A204.1 (cell line): ENCODE data around the gene PAIP2.
"Not testable (repeated sequence)": the region's sequence is repeated elsewhere in the genome, so short reads cannot be mapped to it uniquely, and the experiment has no call there.

ENCODE experiments used
- FAIRE-seq: peaks from 2 replicates; lab custom pipeline; 2012; peaks lifted over from hg19 to GRCh38; lab: Jason Lieb, UNC

Gene PAIP2

GRCh38 chr5:139392678-139393496 lies 51.2 kb downstream of the PAIP2 start:
- no peak for FAIRE-seq

- FAIRE-seq = no peak
Observed at GRCh38 chr5:139393497-139394122, 52.0 kb downstream of the PAIP2 start.

DNA sequence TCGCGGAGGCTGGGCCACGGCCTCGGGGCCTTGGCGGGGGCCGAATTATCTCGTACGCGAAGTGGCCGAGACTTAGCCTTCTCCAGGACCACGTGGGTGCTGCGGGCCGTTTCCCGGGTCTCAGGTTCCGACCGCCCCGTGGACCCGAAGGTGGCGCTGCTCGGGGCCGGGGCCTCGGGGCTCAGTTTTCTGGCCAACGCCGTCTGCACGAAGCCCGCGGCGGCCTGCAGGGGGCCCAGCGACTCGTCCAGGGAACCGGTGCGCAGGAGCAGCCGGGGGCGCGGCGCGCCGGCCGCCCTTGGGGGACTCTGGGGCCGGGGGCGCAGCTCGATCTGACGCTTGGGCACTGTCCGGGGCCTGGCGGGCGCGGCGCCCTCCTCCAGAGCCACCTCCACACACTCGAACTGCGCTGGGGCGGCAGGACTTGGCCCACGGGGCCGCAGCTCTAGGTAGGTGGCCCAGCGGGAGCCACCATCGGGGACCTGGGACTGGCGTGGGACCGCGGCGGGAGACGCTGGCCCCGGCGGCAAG lies 52.5 kb downstream of the PAIP2 start:
- no peak for FAIRE-seq

DNA sequence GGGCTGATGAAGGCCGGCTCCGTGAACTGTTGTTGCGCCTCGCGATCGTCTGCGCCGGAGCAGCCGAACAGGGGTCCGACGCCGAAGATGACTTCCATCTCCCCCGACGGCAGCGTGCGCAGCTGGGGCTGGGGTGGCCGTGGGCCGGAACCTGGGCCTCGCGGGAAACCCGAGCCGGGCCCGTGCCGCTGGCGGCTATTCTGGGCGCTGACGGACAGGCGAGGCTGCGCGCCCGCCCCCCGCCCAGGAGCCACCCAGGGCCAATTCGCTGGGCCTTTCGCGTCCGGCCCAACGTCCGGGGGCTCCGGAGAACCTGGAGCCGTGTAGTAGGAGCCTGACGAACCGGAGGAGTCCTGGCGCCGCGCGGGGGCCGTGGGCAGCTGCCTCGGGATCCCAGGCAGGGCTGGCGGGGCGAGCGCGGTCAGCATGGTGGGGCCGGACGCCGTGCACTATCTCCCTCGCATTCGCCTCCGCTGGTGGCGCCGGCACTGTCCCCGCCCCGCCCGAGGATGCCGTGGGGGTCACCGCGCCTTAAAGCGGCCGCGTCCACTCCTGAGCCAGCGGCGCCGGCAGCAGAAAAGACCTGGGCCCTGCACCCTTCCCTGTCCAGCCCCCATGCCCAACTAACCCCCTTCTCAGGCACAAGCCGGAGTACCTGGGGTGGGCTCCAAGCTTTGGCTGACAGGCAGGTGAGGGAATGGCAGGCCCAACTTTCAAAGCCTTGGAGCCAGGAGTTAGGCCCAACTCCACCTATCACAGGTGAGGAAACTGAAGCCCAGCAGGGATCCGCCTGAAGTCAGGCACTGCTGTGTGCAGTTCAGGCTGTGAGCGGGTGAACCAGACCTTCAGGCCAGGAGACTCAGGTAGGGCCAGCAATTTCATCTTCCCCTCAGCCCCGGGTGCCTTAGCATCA lies 53.3 kb downstream of the PAIP2 start, which contains the start of gene PROB1:
PROB1 (minus strand) TSS at position 451 of the 913 bp plus-strand sequence; CDS start at position 428, 23 bp downstream.
- no peak for FAIRE-seq

DNA sequence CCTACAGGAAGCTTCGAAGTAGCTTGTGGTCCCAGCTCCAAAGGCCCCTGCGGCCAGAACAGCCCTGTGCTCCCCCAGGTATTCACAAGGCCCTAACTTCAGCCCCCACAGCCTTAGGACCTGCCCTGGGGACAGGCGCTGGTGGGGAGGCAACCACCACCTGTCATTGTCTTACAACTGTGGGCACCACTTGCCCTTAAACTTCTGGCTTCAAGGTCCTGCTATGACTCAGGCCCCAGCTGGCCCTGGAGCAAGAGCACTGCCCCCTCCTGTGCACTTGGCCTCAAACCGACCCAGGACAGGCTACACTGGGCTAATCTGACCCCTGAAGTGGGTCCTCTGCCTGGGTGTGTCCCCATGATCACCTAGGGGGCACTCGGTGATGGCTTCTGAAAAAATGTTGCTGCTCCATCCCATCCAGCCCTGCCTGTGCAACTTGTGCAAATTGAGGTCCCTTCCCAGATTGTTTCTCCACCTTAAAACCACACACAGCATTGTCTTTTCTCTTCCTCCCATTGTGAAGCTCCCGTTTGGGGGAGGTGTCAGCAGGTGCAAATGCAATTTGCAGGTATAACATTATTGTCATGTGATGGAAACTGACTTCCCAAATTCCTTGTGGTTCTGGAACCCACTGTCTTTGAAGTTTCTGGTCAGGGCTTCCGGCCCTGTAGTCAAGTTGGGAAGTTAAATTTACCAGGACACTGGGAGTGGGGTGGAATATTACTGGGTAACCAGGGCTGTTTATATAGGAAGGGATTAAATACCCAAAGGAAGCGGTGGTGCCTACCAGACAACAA lies 54.4 kb downstream of the PAIP2 start:
- FAIRE-seq = no peak

DNA sequence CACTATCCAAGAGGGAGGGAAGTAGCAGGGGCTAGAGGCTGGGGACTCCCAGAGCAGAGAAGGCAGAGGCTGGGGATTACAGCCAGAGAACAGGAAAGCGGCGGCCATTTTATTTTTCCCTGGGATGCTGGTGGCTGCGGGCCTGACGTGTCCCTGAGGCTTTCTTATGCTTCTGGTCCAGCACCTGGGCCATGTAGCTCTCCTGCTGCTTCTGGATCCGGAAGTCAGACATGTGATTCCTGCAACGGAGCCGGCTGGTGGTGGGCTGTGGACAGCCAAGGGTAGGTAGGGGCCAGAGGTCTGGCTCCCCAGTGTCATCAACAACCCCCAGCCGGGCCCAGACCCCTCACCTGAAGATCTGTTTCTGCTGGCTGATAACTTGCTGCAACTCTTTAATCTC lies 55.0 kb downstream of the PAIP2 start:
- FAIRE-seq = no peak

- FAIRE-seq = no peak
Observed at GRCh38 chr5:139397921-139398320, 56.3 kb downstream of the PAIP2 start.

GRCh38 chr5:139399501-139400121 lies 58.0 kb downstream of the PAIP2 start:
- FAIRE-seq = no peak

GRCh38 chr5:139401546-139401945 lies 59.9 kb downstream of the PAIP2 start:
- FAIRE-seq = no peak

- no peak for FAIRE-seq
Observed at GRCh38 chr5:139402561-139403158, 61.0 kb downstream of the PAIP2 start.

GRCh38 chr5:139403418-139403786 lies 61.7 kb downstream of the PAIP2 start:
- FAIRE-seq = no peak

DNA sequence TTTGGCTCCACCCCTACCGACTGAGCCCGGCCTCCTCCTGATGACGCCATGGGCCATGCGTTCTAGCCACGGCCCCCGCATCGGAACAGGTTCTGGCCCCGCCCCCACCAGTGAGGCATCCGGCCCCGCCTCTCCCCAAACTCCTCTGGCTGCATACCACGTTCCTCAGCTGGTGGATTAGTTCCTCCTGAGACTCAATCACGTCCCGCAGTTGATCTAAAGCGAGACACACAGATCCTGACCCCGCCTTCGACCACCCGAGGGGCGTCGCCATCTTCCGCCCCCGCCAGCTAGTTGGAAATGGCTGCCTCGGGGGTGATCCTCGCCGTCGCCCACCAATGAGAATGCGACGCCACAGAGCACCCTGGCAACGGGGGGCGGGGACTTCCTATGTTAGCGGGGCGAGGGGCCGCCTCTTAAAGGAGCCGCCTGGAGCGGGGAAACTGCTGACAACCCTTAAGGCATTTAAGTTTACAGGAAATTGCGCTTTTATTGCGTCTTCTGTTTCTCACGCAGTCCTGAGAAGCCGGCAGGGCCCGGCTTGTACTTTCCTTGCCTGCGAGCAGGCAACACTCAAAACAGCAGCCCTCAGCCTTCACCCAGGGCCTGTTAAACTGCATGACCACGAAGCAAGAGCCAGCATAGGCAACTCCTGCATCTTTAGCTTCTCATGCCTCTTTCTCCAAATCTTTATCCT lies 62.3 kb downstream of the PAIP2 start, which contains the start of gene SPATA24:
SPATA24 (minus strand) TSS at position 303 of the 697 bp plus-strand sequence; CDS start at position 274, 29 bp downstream.
- peak; percentile 80 for FAIRE-seq

DNA sequence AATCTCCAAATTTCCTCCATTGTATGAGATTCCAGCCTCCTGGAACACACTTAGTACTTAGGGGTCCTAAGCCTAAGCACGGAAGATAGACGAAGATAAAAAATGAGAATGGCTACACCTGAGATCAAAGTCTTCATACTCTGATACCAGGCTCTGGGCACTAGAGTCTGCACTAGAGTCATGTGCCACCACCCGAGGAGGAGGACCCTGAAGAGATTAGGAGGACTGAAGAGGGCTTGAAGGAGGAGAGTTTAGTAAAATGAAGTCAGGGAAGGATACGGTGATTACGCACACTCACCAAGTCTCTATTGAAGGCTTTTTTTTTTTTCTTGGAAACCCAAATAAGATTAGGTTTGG lies 62.8 kb downstream of the PAIP2 start:
- FAIRE-seq = no peak

- no peak for FAIRE-seq
Observed at GRCh38 chr5:139406963-139407362, 65.3 kb downstream of the PAIP2 start.

- no peak for FAIRE-seq
Observed at GRCh38 chr5:139407517-139407916, 65.9 kb downstream of the PAIP2 start.

DNA sequence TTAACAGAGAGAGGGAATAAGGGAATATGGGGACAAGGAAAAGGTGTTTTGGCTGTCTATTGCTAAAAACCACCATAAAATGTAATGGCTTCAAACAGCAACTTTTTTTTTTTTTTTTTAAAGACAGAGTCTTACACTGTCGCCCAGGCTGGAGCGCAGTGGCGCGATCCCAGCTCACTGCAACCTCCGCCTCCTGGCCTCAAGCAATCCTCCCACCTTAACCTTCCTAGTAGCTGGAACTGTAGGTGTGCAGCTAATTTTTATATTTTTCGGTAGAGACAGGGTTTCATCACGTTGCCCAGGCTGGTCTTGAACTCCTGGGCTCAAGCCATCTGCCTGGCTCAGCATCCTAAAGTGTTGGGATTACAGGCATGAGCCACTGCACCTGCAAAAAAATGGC lies 66.5 kb downstream of the PAIP2 start:
- FAIRE-seq = no peak

GRCh38 chr5:139409116-139409515 lies 67.5 kb downstream of the PAIP2 start:
- not testable (repeated sequence) for FAIRE-seq

GRCh38 chr5:139410121-139410992 lies 68.7 kb downstream of the PAIP2 start:
- FAIRE-seq = no peak
